ENCODE data around the gene GPR89A.

GPR89A gene

GRCh38 chr1:145690587-145691558 is 83.1 kb downstream of the GPR89A start:
- CTCF ChIA-PET: no interaction called here
- POLR2A ChIA-PET: no interaction called here
- TF ChIP-seq FOXM1 (IDR thresholded peaks at IDR 0.05; ENCODE audit: borderline replicate concordance) (no peak), SUZ12 (IDR thresholded peaks at IDR 0.05) (no peak), SP1 (IDR thresholded peaks at IDR 0.05) (no peak), CTBP1 (IDR thresholded peaks at IDR 0.05; ENCODE audit: borderline replicate concordance) (no peak), FOXA1 (IDR thresholded peaks at IDR 0.05) (no peak), HDGF (IDR thresholded peaks at IDR 0.05; ENCODE audit: borderline replicate concordance) (no peak), ZNF384 (IDR thresholded peaks at IDR 0.05) (no peak), L3MBTL2 (conservative IDR thresholded peaks at IDR 0.05) (no peak), FOXK2 (IDR thresholded peaks at IDR 0.05) (no peak), ELF4 (IDR thresholded peaks at IDR 0.05) (no peak), LEF1 (IDR thresholded peaks at IDR 0.05; ENCODE audit: borderline replicate concordance) (no peak), ARNT (IDR thresholded peaks at IDR 0.05) (no peak), TARDBP (IDR thresholded peaks at IDR 0.05) (no peak), PKNOX1 (IDR thresholded peaks at IDR 0.05) (no peak), BHLHE40 (IDR thresholded peaks at IDR 0.05; ENCODE audit: borderline replicate concordance) (no peak), NFRKB (IDR thresholded peaks at IDR 0.05) (no peak)
- no peak for DNase-seq (ENCODE audit: extremely low spot score)

- DNase-seq (ENCODE audit: extremely low spot score): no peak
- POLR2A ChIA-PET: no interaction called here
- CTCF ChIA-PET: no interaction called here
- TF ChIP-seq PKNOX1 (IDR thresholded peaks at IDR 0.05) (0 out of 2 replicates have a peak, but pooled peaks have one; percentile 15), BHLHE40 (IDR thresholded peaks at IDR 0.05; ENCODE audit: borderline replicate concordance) (no peak)
These were observed 85.1 kb downstream of the GPR89A start for GRCh38 chr1:145692785-145693443.

- no peak for DNase-seq (ENCODE audit: extremely low spot score)
- CTCF ChIA-PET: no interaction called here
- POLR2A ChIA-PET: no interaction called here
- TF ChIP-seq LEF1 (IDR thresholded peaks at IDR 0.05; ENCODE audit: borderline replicate concordance): no peak
- TF ChIP-seq HDGF (IDR thresholded peaks at IDR 0.05; ENCODE audit: borderline replicate concordance): no peak
- no peak for TF ChIP-seq TARDBP (IDR thresholded peaks at IDR 0.05)
- no peak for TF ChIP-seq FOXK2 (IDR thresholded peaks at IDR 0.05)
- no peak for TF ChIP-seq FOXA1 (IDR thresholded peaks at IDR 0.05)
- no peak for TF ChIP-seq NFRKB (IDR thresholded peaks at IDR 0.05)
- no peak for TF ChIP-seq SUZ12 (IDR thresholded peaks at IDR 0.05)
- TF ChIP-seq CTBP1 (IDR thresholded peaks at IDR 0.05; ENCODE audit: borderline replicate concordance): no peak
- no peak for TF ChIP-seq BHLHE40 (IDR thresholded peaks at IDR 0.05; ENCODE audit: borderline replicate concordance)
- no peak for TF ChIP-seq PKNOX1 (IDR thresholded peaks at IDR 0.05)
- TF ChIP-seq ARNT (IDR thresholded peaks at IDR 0.05): no peak
- TF ChIP-seq ELF4 (IDR thresholded peaks at IDR 0.05): no peak
- TF ChIP-seq L3MBTL2 (conservative IDR thresholded peaks at IDR 0.05): no peak
- no peak for TF ChIP-seq FOXM1 (IDR thresholded peaks at IDR 0.05; ENCODE audit: borderline replicate concordance)
- TF ChIP-seq ZNF384 (IDR thresholded peaks at IDR 0.05): no peak
- TF ChIP-seq SP1 (IDR thresholded peaks at IDR 0.05): no peak
These were observed 88.2 kb downstream of the GPR89A start for GRCh38 chr1:145695821-145696629.

- TF ChIP-seq NFRKB (IDR thresholded peaks at IDR 0.05) (no peak), BHLHE40 (IDR thresholded peaks at IDR 0.05; ENCODE audit: borderline replicate concordance) (no peak), L3MBTL2 (conservative IDR thresholded peaks at IDR 0.05) (no peak), ZNF384 (IDR thresholded peaks at IDR 0.05) (no peak), SP1 (IDR thresholded peaks at IDR 0.05) (no peak), HDGF (IDR thresholded peaks at IDR 0.05; ENCODE audit: borderline replicate concordance) (no peak), FOXK2 (IDR thresholded peaks at IDR 0.05) (no peak), SUZ12 (IDR thresholded peaks at IDR 0.05) (no peak)
- DNase-seq (ENCODE audit: extremely low spot score): no peak
- POLR2A ChIA-PET: no interaction called here
- CTCF ChIA-PET: no interaction called here
These were observed 88.8 kb downstream of the GPR89A start for GRCh38 chr1:145696630-145696960.

GRCh38 chr1:145701306-145701862 is 93.6 kb downstream of the GPR89A start:
- POLR2A ChIA-PET: no interaction called here
- CTCF ChIA-PET: no interaction called here
- no peak for TF ChIP-seq FOXK2 (IDR thresholded peaks at IDR 0.05)
- TF ChIP-seq SUZ12 (IDR thresholded peaks at IDR 0.05): no peak
- no peak for TF ChIP-seq ELF4 (IDR thresholded peaks at IDR 0.05)
- TF ChIP-seq TARDBP (IDR thresholded peaks at IDR 0.05): no peak
- TF ChIP-seq BHLHE40 (IDR thresholded peaks at IDR 0.05; ENCODE audit: borderline replicate concordance): no peak
- TF ChIP-seq ARNT (IDR thresholded peaks at IDR 0.05): no peak
- TF ChIP-seq LEF1 (IDR thresholded peaks at IDR 0.05; ENCODE audit: borderline replicate concordance): no peak
- no peak for TF ChIP-seq NFRKB (IDR thresholded peaks at IDR 0.05)
- no peak for TF ChIP-seq L3MBTL2 (conservative IDR thresholded peaks at IDR 0.05)
- no peak for TF ChIP-seq CTBP1 (IDR thresholded peaks at IDR 0.05; ENCODE audit: borderline replicate concordance)
- no peak for DNase-seq (ENCODE audit: extremely low spot score)

All from HEK293T (cell line).